HepG2 (cell line): ENCODE data around the gene RPL36AL. TPM values are rescaled to one million over a fixed set of nuclear protein-coding genes. Genes with fewer than 3 reads are reported as not detected.

Experiments
- CBFB ChIP-seq: sonication (generic); formaldehyde crosslinking; IDR thresholded peaks from 2 replicates; pipeline ENCODE4 v1.4.0; 2020; ENCODE audit warnings: missing genetic modification reagents
- FOXP4 ChIP-seq: sonication (generic); formaldehyde crosslinking; IDR thresholded peaks from 2 replicates; pipeline ENCODE4 v1.4.0; 2020; ENCODE audit warnings: missing genetic modification reagents
- IRF2 ChIP-seq: IDR thresholded peaks from 2 replicates; pipeline ENCODE4 v1.6.1; 2018; ENCODE audit warnings: missing genetic modification reagents, missing compliant biosample characterization
- IRF9 ChIP-seq: sonication (generic); formaldehyde crosslinking; IDR thresholded peaks from 2 replicates; pipeline ENCODE4 v1.8.0; 2022; ENCODE audit warnings: missing genetic modification reagents, mild to moderate bottlenecking, borderline replicate concordance
- JDP2 ChIP-seq: sonication (generic); formaldehyde crosslinking; IDR thresholded peaks from 2 replicates; pipeline ENCODE4 v1.8.1; 2022; ENCODE audit warnings: missing genetic modification reagents, borderline replicate concordance
- KDM1A ChIP-seq: IDR thresholded peaks from 2 replicates; pipeline ENCODE4 v1.6.1; 2016; ENCODE audit warnings: missing compliant biosample characterization
- MLXIP ChIP-seq: sonication (generic); formaldehyde crosslinking; IDR thresholded peaks from 2 replicates; pipeline ENCODE4 v1.9.0; 2021; ENCODE audit warnings: missing genetic modification reagents, borderline replicate concordance
- PAX8 ChIP-seq: sonication (generic); formaldehyde crosslinking; IDR thresholded peaks from 2 replicates; pipeline ENCODE4 v1.8.0; 2022; ENCODE audit warnings: mild to moderate bottlenecking, missing genetic modification reagents, borderline replicate concordance
- PRDM4 ChIP-seq: sonication (generic); formaldehyde crosslinking; IDR thresholded peaks from 2 replicates; pipeline ENCODE4 v1.9.0; 2021; ENCODE audit warnings: missing genetic modification reagents, borderline replicate concordance
- TAF15 ChIP-seq: fragments of 200-400 bp; formaldehyde crosslinking; IDR thresholded peaks from one replicate; pipeline ENCODE4 v1.6.1; 2018; ENCODE audit warnings: mild to moderate bottlenecking, low read depth, low read length; ENCODE audit not compliant: poor library complexity, severe bottlenecking
- ZNF263 ChIP-seq: sonication (generic); formaldehyde crosslinking; IDR thresholded peaks from 2 replicates; pipeline ENCODE4 v1.4.0; 2020; ENCODE audit warnings: missing genetic modification reagents
- ZNF30 ChIP-seq: sonication (generic); formaldehyde crosslinking; IDR thresholded peaks from 2 replicates; pipeline ENCODE4 v1.5.0; 2020; ENCODE audit warnings: mild to moderate bottlenecking, missing genetic modification reagents
- ZNF737 ChIP-seq: sonication (generic); formaldehyde crosslinking; IDR thresholded peaks from 2 replicates; pipeline ENCODE4 v1.5.0; 2020; ENCODE audit warnings: missing genetic modification reagents, mild to moderate bottlenecking, borderline replicate concordance
- ZNF788 ChIP-seq: sonication (generic); formaldehyde crosslinking; IDR thresholded peaks from 2 replicates; pipeline ENCODE4 v1.5.0; 2020; ENCODE audit warnings: mild to moderate bottlenecking, missing genetic modification reagents, borderline replicate concordance
- ZZZ3 ChIP-seq: sonication (generic); formaldehyde crosslinking; IDR thresholded peaks from 2 replicates; pipeline ENCODE4 v1.4.0; 2020; ENCODE audit warnings: missing genetic modification reagents, mild to moderate bottlenecking, borderline replicate concordance
- polyA plus RNA-seq, 8 experiments: library from polyadenylated mRNA; depleted of rRNA in 3 of 8; stranded (reverse) in 7 of 8; unstranded in 1 of 8; fragments of >200 nt; fragmentation: Illumina TruSeq in 4 of 8; extraction: Trizol in 4 of 8; gene quantifications; 2 replicates each; pipeline versions ENCODE4 v1.2.1 to v1.2.3, GENCODE V29; 2011 to 2016; ENCODE audit warnings: low read depth in 4 of 8, missing spikeins in 1 of 8, mixed read lengths in 1 of 8; ENCODE audit not compliant: insufficient read depth in 1 of 8
- total RNA-seq, 5 experiments: library from RNA; depleted of rRNA; stranded (reverse); fragments of >200 nt; fragmentation: Illumina TruSeq; extraction: Trizol; gene quantifications; 2 replicates each; pipeline ENCODE4 v1.2.3, GENCODE V29; 2016; ENCODE audit warnings: low read depth in 1 of 5
- TF ChIP-seq, protein P1 (sequence below): sonication (generic); formaldehyde crosslinking; conservative IDR thresholded peaks from 2 replicates; pipeline ENCODE4 v1.4.0; 2020; ENCODE audit warnings: missing genetic modification reagents

RPL36AL gene
- total and polyA plus RNA-seq, 2 of the 13 experiments (the other 11 are each of a cell fraction or from before 2014, with no cell fraction given), result 90.0 to 294 TPM

- TF ChIP-seq, protein P1, sequence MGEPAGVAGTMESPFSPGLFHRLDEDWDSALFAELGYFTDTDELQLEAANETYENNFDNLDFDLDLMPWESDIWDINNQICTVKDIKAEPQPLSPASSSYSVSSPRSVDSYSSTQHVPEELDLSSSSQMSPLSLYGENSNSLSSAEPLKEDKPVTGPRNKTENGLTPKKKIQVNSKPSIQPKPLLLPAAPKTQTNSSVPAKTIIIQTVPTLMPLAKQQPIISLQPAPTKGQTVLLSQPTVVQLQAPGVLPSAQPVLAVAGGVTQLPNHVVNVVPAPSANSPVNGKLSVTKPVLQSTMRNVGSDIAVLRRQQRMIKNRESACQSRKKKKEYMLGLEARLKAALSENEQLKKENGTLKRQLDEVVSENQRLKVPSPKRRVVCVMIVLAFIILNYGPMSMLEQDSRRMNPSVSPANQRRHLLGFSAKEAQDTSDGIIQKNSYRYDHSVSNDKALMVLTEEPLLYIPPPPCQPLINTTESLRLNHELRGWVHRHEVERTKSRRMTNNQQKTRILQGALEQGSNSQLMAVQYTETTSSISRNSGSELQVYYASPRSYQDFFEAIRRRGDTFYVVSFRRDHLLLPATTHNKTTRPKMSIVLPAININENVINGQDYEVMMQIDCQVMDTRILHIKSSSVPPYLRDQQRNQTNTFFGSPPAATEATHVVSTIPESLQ (CRISPR knock-in tag), result no peak; the same call in 1 of the 2 replicates
- no peak for TF ChIP-seq ZNF737 (CRISPR knock-in tag)
- TF ChIP-seq ZZZ3 (CRISPR knock-in tag), result no peak
- 0 out of 2 replicates have a peak, but pooled peaks have one; percentile 35 for TF ChIP-seq FOXP4 (CRISPR knock-in tag)
- peak; percentile 59; the same call in 1 of the 2 replicates for TF ChIP-seq CBFB
- peak; percentile 70; the same call in 1 of the 2 replicates for TF ChIP-seq IRF9 (CRISPR knock-in tag)
- TF ChIP-seq MLXIP (CRISPR knock-in tag), result no peak
- peak; percentile 29; the same call in 1 of the 2 replicates for TF ChIP-seq ZNF788 (CRISPR knock-in tag)
- peak; percentile 72 for TF ChIP-seq IRF2
- TF ChIP-seq PAX8 (CRISPR knock-in tag), result no peak
- TF ChIP-seq KDM1A (CRISPR knock-in tag), result no peak
- TF ChIP-seq TAF15, result no peak
- TF ChIP-seq ZNF30 (CRISPR knock-in tag), result 0 out of 2 replicates have a peak, but pooled peaks have one; percentile 70
- TF ChIP-seq PRDM4 (CRISPR knock-in tag), result no peak
- TF ChIP-seq ZNF263 (CRISPR knock-in tag), result peak; percentile 45; the same call in 1 of the 2 replicates
- TF ChIP-seq JDP2 (CRISPR knock-in tag), result no peak
Measured at GRCh38 chr14:49620182-49621113, at the start of gene RPL36AL, which contains the start of gene MGAT2 (continued).
